Neural cell (in vitro differentiated cells): Measurements from ENCODE around the gene SLC9A7.

Source experiments
- EP300 ChIP-seq: fragments of 450-650 bp; conservative IDR thresholded peaks from 2 replicates; pipeline ENCODE4 v1.6.1; 2014; ENCODE audit warnings: antibody characterized with exemption, mild to moderate bottlenecking, moderate library complexity; ENCODE audit not compliant: poor library complexity, severe bottlenecking
- EZH2 ChIP-seq: fragments of 200-600, 300-800 bp; shearing (Covaris generic), sonication (generic); IDR thresholded peaks from 2 replicates; pipeline ENCODE4 v1.6.1; 2014; ENCODE audit warnings: antibody characterized with exemption, low read length, borderline replicate concordance, mild to moderate bottlenecking; ENCODE audit not compliant: insufficient read depth, poor library complexity, severe bottlenecking
- MXI1 ChIP-seq: fragments of 450-650 bp; conservative IDR thresholded peaks from 2 replicates; pipeline ENCODE4 v1.6.1; 2014; ENCODE audit warnings: antibody characterized with exemption, mild to moderate bottlenecking; ENCODE audit not compliant: poor library complexity, severe bottlenecking
- POLR2AphosphoS5 ChIP-seq: IDR thresholded peaks from 2 replicates; pipeline ENCODE4 v1.6.1; 2012
- RAD21 ChIP-seq: fragments of 450-650 bp; conservative IDR thresholded peaks from 2 replicates; pipeline ENCODE4 v1.6.1; 2014; ENCODE audit warnings: antibody characterized with exemption, mild to moderate bottlenecking, moderate library complexity
- SMC3 ChIP-seq: fragments of 450-650 bp; conservative IDR thresholded peaks from 2 replicates; pipeline ENCODE4 v1.6.1; 2014; ENCODE audit warnings: antibody characterized with exemption, mild to moderate bottlenecking, moderate library complexity; ENCODE audit not compliant: poor library complexity
- TAF1 ChIP-seq: IDR thresholded peaks from 2 replicates; pipeline ENCODE4 v1.6.1; 2012; ENCODE audit warnings: low read depth
- TF ChIP-seq, protein P1 (sequence below): IDR thresholded peaks from 2 replicates; pipeline ENCODE4 v1.6.1; 2012; ENCODE audit warnings: borderline replicate concordance
- TF ChIP-seq, protein P2 (sequence below): fragments of 450-650 bp; IDR thresholded peaks from 2 replicates; pipeline ENCODE4 v1.5.1; 2014; ENCODE audit warnings: antibody characterized with exemption, mild to moderate bottlenecking, moderate library complexity; ENCODE audit not compliant: poor library complexity, severe bottlenecking

DNA sequence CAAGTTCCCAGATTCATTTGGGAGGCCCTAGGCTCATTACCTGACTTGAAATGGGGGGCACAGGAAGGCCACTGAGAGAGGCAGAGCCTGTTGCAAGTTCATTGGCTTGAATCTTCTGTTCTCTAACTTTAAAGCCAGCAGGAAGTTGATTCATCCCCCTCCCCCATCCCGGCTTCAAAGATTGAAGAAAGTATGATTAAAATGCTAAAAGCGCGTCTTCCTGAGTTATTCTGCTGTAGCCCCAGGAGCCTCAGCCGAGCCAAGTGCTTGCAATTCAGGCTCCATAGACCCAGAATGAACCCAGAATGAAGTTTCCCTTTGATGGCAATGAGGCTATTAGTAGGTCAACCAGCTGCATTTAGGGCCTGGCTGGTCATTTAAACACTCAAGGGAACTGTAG lies 170.7 kb downstream of the SLC9A7 start:
- TF ChIP-seq, protein P1, sequence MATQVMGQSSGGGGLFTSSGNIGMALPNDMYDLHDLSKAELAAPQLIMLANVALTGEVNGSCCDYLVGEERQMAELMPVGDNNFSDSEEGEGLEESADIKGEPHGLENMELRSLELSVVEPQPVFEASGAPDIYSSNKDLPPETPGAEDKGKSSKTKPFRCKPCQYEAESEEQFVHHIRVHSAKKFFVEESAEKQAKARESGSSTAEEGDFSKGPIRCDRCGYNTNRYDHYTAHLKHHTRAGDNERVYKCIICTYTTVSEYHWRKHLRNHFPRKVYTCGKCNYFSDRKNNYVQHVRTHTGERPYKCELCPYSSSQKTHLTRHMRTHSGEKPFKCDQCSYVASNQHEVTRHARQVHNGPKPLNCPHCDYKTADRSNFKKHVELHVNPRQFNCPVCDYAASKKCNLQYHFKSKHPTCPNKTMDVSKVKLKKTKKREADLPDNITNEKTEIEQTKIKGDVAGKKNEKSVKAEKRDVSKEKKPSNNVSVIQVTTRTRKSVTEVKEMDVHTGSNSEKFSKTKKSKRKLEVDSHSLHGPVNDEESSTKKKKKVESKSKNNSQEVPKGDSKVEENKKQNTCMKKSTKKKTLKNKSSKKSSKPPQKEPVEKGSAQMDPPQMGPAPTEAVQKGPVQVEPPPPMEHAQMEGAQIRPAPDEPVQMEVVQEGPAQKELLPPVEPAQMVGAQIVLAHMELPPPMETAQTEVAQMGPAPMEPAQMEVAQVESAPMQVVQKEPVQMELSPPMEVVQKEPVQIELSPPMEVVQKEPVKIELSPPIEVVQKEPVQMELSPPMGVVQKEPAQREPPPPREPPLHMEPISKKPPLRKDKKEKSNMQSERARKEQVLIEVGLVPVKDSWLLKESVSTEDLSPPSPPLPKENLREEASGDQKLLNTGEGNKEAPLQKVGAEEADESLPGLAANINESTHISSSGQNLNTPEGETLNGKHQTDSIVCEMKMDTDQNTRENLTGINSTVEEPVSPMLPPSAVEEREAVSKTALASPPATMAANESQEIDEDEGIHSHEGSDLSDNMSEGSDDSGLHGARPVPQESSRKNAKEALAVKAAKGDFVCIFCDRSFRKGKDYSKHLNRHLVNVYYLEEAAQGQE, result no peak
- TF ChIP-seq EP300, result no peak
- TF ChIP-seq, protein P2, sequence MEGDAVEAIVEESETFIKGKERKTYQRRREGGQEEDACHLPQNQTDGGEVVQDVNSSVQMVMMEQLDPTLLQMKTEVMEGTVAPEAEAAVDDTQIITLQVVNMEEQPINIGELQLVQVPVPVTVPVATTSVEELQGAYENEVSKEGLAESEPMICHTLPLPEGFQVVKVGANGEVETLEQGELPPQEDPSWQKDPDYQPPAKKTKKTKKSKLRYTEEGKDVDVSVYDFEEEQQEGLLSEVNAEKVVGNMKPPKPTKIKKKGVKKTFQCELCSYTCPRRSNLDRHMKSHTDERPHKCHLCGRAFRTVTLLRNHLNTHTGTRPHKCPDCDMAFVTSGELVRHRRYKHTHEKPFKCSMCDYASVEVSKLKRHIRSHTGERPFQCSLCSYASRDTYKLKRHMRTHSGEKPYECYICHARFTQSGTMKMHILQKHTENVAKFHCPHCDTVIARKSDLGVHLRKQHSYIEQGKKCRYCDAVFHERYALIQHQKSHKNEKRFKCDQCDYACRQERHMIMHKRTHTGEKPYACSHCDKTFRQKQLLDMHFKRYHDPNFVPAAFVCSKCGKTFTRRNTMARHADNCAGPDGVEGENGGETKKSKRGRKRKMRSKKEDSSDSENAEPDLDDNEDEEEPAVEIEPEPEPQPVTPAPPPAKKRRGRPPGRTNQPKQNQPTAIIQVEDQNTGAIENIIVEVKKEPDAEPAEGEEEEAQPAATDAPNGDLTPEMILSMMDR, result no peak
- no peak for TF ChIP-seq POLR2AphosphoS5
- TF ChIP-seq TAF1, result no peak
- TF ChIP-seq RAD21, result no peak
- no peak for TF ChIP-seq EZH2
- TF ChIP-seq MXI1, result no peak
- no peak for TF ChIP-seq SMC3
